Bronchial epithelial cell (primary cell): ENCODE results near the gene PCDHGB5. TPM values are rescaled to one million over a fixed set of nuclear protein-coding genes. Genes with fewer than 3 reads are reported as not detected.
"Not testable (repeated sequence)": the region's sequence is repeated elsewhere in the genome, so short reads cannot be mapped to it uniquely, and the experiment has no call there.

Experiments
- DNase-seq: peaks from one replicate; pipeline ENCODE4 v3.0.0-alpha.2; 2010; ENCODE audit warnings: low read depth
- FAIRE-seq: peaks from 2 replicates; lab custom pipeline; 2011; peaks lifted over from hg19 to GRCh38; lab: Jason Lieb, UNC
- H3K27me3 ChIP-seq: 2 replicates; pipeline ENCODE4 v1.5.1; 2011; ENCODE audit warnings: low read length; ENCODE audit not compliant: control insufficient read depth, insufficient read depth
- H3K36me3 ChIP-seq: 2 replicates; pipeline ENCODE4 v1.5.1; 2011; ENCODE audit warnings: low read length; ENCODE audit not compliant: control insufficient read depth, insufficient read depth
- H3K4me3 ChIP-seq: 2 replicates; pipeline ENCODE4 v1.5.1; 2011; ENCODE audit warnings: mild to moderate bottlenecking, low read depth, low read length, control low read depth
- total RNA-seq: library from RNA; depleted of rRNA; stranded (reverse); fragments of >200 nt; gene quantifications from 2 replicates; pipeline ENCODE4 v1.2.1, GENCODE V29; 2014
- TF ChIP-seq, protein P1 (sequence below): IDR thresholded peaks from 2 replicates; pipeline ENCODE4 v1.5.1; 2011; ENCODE audit warnings: mild to moderate bottlenecking, moderate library complexity, low read length, control low read depth, inconsistent platforms; ENCODE audit not compliant: insufficient read depth, severe bottlenecking

PCDHGB5 gene
- total RNA-seq, 1 donor from 2014 or later, result 2.4 TPM

DNA sequence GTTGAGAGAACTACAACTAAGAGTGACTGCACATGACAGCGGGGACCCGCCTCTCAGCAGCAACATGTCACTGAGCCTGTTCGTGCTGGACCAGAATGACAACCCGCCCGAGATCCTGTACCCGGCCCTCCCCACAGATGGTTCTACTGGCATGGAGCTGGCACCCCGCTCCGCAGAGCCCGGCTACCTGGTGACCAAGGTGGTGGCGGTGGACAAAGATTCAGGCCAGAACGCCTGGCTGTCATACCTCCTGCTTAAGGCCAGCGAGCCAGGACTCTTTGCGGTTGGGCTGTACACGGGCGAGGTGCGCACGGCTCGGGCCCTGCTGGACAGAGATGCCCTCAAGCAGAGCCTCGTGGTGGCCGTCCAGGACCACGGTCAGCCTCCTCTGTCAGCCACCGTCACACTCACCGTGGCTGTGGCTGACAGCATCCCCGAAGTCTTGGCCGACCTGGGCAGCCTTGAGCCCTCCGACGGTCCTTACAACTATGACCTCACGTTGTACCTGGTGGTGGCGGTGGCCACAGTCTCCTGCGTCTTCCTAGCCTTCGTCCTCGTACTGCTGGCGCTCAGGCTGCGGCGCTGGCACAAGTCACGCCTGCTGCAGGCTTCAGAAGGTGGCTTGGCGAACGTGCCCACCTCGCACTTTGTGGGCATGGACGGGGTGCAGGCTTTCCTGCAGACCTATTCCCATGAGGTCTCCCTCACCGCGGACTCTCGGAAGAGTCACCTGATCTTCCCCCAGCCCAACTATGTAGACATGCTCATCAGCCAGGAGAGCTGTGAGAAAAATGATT, 13.1 kb upstream of the PCDHGB5 start:
- no peak overlapping the region for H3K4me3 ChIP-seq
- no peaks in the 10 kb centered on the region for H3K36me3 ChIP-seq
- no peak for FAIRE-seq
- DNase-seq, result no peak
- no peaks in the 10 kb centered on the region for H3K27me3 ChIP-seq
- TF ChIP-seq, protein P1, sequence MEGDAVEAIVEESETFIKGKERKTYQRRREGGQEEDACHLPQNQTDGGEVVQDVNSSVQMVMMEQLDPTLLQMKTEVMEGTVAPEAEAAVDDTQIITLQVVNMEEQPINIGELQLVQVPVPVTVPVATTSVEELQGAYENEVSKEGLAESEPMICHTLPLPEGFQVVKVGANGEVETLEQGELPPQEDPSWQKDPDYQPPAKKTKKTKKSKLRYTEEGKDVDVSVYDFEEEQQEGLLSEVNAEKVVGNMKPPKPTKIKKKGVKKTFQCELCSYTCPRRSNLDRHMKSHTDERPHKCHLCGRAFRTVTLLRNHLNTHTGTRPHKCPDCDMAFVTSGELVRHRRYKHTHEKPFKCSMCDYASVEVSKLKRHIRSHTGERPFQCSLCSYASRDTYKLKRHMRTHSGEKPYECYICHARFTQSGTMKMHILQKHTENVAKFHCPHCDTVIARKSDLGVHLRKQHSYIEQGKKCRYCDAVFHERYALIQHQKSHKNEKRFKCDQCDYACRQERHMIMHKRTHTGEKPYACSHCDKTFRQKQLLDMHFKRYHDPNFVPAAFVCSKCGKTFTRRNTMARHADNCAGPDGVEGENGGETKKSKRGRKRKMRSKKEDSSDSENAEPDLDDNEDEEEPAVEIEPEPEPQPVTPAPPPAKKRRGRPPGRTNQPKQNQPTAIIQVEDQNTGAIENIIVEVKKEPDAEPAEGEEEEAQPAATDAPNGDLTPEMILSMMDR, result no peak

DNA sequence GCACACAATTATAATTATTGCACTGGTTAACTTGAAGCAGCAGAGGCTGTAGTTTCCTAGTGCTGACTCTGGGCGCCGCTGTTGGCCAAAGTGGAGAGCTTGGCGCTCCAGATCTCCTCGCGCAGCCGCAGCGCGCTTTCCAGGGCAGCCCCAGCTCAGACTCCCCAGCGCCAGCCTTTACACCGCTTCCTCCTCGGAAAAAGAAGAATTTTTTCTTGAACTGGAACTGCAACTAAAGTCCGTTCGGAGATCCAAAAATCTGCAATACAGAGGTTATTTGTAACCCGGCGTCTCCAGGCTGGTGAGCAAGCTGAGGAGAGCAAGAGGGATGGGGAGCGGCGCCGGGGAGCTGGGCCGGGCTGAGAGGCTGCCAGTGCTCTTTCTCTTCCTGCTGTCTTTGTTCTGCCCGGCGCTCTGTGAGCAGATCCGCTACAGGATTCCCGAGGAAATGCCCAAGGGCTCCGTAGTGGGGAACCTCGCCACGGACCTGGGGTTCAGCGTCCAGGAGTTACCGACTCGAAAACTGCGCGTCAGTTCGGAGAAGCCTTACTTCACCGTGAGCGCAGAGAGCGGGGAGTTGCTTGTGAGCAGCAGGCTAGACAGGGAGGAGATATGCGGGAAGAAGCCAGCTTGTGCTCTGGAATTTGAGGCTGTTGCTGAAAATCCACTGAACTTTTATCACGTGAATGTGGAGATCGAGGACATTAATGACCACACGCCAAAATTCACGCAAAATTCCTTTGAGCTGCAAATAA, 10.0 kb upstream of the PCDHGB5 start, which contains the start of gene PCDHGB4:
PCDHGB4 (plus strand) TSS at position 142 of the 755 bp plus-strand sequence; CDS start at position 329, 187 bp downstream.
- FAIRE-seq (peak; percentile 100), DNase-seq (peak; percentile 34)
- H3K36me3 ChIP-seq, H3K27me3 ChIP-seq: not testable (repeated sequence)
- H3K4me3 ChIP-seq, result peak within 1 kb of the TSS; percentile 14
- TF ChIP-seq, protein P1, result peak; percentile 59

DNA sequence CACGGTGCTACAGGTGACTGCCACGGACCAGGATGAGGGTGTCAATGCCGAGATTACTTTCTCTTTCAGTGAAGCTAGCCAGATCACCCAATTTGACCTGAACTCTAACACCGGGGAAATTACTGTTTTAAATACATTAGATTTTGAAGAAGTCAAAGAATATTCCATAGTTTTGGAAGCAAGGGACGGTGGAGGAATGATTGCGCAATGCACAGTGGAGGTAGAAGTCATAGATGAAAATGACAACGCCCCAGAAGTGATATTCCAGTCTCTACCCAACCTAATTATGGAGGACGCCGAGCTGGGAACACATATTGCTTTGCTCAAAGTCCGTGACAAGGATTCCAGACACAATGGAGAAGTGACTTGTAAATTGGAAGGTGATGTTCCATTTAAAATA, 9.1 kb upstream of the PCDHGB5 start:
- no peak for DNase-seq
- H3K4me3 ChIP-seq, result no peak overlapping the region
- no peaks in the 10 kb centered on the region for H3K36me3 ChIP-seq
- TF ChIP-seq, protein P1, result no peak
- H3K27me3 ChIP-seq, result no peaks in the 10 kb centered on the region
- FAIRE-seq, result no peak

DNA sequence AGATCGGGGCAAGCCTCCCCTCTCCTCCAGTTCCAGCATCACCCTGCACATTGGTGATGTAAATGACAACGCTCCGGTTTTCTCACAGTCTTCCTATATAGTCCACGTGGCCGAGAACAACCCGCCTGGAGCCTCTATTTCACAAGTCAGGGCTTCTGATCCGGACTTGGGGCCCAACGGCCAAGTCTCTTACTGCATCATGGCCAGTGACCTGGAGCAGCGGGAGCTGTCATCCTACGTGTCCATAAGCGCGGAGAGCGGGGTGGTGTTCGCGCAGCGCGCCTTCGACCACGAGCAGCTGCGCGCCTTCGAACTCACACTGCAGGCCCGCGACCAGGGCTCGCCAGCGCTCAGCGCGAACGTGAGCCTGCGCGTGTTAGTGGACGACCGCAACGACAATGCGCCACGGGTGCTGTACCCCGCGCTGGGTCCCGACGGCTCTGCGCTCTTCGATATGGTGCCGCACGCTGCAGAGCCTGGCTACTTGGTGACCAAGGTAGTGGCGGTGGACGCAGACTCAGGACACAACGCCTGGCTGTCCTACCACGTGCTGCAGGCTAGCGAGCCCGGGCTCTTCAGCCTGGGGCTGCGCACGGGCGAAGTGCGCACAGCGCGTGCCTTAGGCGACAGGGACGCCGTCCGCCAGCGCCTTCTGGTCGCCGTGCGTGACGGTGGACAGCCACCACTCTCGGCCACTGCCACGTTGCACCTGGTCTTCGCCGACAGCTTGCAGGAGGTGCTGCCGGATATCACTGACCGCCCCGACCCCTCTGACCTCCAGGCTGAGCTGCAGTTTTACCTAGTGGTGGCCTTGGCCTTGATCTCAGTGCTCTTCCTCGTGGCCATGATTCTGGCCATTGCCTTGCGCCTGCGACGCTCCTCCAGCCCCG, 8.3 kb upstream of the PCDHGB5 start:
- DNase-seq (no peak), FAIRE-seq (no peak)
- Histone ChIP-seq H3K27me3 (no peaks in the 10 kb centered on the region), H3K36me3 (no peaks in the 10 kb centered on the region), H3K4me3 (no peak overlapping the region)
- TF ChIP-seq, protein P1, result no peak

DNA sequence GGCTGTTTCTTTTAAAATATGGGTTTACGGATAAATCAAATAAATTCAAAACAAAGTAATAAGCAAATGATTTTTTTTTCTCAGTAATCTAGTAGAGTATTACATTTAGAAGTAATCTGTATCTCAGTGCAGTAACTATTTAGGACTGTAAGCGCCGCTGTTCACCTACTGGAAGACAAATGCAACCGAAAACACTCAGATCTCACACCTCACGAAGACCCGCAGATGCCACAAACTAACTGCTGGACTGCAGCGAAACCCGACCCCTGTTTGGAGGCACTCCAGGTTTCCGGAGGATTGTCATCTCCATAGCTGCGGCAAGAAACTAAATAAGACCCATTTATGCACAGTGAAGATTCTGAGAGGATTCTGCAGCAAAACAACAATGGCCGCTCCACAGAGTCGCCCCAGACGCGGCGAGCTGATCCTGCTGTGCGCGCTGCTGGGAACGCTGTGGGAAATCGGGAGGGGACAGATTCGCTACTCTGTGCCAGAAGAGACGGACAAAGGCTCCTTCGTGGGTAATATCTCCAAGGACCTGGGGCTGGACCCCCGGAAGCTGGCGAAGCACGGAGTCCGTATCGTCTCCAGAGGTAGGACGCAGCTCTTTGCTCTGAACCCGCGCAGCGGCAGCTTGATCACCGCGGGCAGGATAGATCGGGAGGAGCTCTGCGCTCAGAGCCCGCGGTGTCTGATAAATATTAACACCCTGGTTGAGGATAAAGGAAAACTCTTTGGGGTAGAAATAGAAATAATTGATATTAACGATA, 5.1 kb upstream of the PCDHGB5 start, which contains the start of gene PCDHGA8:
PCDHGA8 (plus strand) TSS at position 205 of the 770 bp plus-strand sequence; CDS start at position 386, 181 bp downstream.
- TF ChIP-seq, protein P1, result no peak
- Histone ChIP-seq H3K27me3 (peaks cover 2% of the 10 kb centered on the region), H3K36me3 (no peaks in the 10 kb centered on the region), H3K4me3 (no peak within 1 kb of the TSS)
- FAIRE-seq (no peak), DNase-seq (no peak)
